ENCODE data around the gene KCND2.

DNA sequence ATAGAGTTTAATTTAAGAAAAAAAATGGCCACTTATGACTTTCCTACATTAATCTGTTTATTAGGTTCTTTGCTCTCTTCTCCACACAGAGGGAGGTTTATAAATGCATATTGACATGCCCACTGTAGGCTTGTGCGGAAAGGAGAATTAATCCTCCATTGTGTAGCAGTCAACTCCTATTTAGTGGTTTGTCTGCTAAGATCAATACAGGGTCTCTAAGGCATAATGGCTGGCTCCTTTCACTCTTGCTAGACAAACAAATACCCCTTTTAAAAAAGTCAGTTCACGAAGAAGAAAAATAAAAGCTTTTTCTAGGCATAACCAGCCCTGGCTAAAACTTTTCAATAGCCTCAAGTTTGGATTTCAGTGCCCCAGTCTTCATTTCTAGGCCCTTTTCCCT is 443.3 kb downstream of the KCND2 start:
- TF ChIP-seq, protein P1, sequence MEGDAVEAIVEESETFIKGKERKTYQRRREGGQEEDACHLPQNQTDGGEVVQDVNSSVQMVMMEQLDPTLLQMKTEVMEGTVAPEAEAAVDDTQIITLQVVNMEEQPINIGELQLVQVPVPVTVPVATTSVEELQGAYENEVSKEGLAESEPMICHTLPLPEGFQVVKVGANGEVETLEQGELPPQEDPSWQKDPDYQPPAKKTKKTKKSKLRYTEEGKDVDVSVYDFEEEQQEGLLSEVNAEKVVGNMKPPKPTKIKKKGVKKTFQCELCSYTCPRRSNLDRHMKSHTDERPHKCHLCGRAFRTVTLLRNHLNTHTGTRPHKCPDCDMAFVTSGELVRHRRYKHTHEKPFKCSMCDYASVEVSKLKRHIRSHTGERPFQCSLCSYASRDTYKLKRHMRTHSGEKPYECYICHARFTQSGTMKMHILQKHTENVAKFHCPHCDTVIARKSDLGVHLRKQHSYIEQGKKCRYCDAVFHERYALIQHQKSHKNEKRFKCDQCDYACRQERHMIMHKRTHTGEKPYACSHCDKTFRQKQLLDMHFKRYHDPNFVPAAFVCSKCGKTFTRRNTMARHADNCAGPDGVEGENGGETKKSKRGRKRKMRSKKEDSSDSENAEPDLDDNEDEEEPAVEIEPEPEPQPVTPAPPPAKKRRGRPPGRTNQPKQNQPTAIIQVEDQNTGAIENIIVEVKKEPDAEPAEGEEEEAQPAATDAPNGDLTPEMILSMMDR (IDR thresholded peaks at IDR 0.05 in 4 of 5, conservative IDR thresholded peaks at IDR 0.05 in 1 of 5) = no peak
- TF ChIP-seq POLR2A (IDR thresholded peaks at IDR 0.05) = no peak

Measured in gastrocnemius medialis (tissue), 4 donors.